Testis (tissue), 3 donors: ENCODE data around the gene ANXA2. TPM values are rescaled to one million over a fixed set of nuclear protein-coding genes. Genes with fewer than 3 reads are reported as not detected.
A peak's percentile ranks its signal among the peaks of the same experiment; 100 is the strongest.

Experiments
- DNase-seq: peaks from one replicate; pipeline ENCODE4 v3.0.0-alpha.2; 2019
- H3K27ac ChIP-seq, 2 donors: fragments of 200-600 bp; sonication (generic); one replicate each; pipeline ENCODE4 v1.5.1; 2019
- H3K27me3 ChIP-seq: fragments of 200-600 bp; sonication (generic); one replicate; pipeline ENCODE4 v1.5.1; 2019
- H3K36me3 ChIP-seq: fragments of 200-600 bp; sonication (generic); one replicate; pipeline ENCODE4 v1.5.1; 2017; ENCODE audit warnings: low read depth; ENCODE audit errors: missing control alignments
- H3K4me1 ChIP-seq: fragments of 200-600 bp; sonication (generic); one replicate; pipeline ENCODE4 v1.5.1; 2019
- H3K4me3 ChIP-seq, 2 donors: fragments of 200-600 bp; sonication (generic); one replicate each; pipeline ENCODE4 v1.5.1; 2017 to 2019
- H3K9me3 ChIP-seq: fragments of 200-600 bp; sonication (generic); one replicate; pipeline ENCODE4 v1.5.1; 2017
- POLR2A ChIP-seq: fragments of 450-650 bp; IDR thresholded peaks from one replicate; pipeline ENCODE4 v1.6.1; 2017; ENCODE audit warnings: antibody characterized with exemption, mild to moderate bottlenecking, moderate library complexity
- WGBS, 2 donors: methylation state at CpG; one replicate each; pipeline ENCODE4 v1.1.5; 2018; 5-methylcytosine and 5-hydroxymethylcytosine counted together
- intact Hi-C: fragments of 100-400 bp; cut with DNase I; formaldehyde crosslinking; loops from one replicate; pipeline ENCODE4 v1.15.1; 2023; ENCODE audit warnings: low total_unique reads
- polyA plus RNA-seq: library from polyadenylated mRNA; stranded (reverse); fragments of 350-450 nt; fragmentation: Illumina TruSeq; extraction: RNeasy Lipid Tissue Mini Kit (QIAGEN cat#74804); gene quantifications from one replicate; pipeline ENCODE4 v1.2.3, GENCODE V29; 2014; ENCODE audit warnings: low read depth, low replicate concordance; ENCODE audit not compliant: insufficient read depth
- total RNA-seq, 2 donors: library from RNA; depleted of rRNA; stranded (reverse); fragments of >200 nt; gene quantifications; one replicate each; pipeline ENCODE4 v1.2.3, GENCODE V29; 2016
- TF ChIP-seq, protein P1 (sequence below), 3 experiments: fragments of 450-650 bp in 2 of 3; fragments of 200-600 bp in 1 of 3; sonication (generic) in 1 of 3; IDR thresholded peaks; one replicate each; pipeline ENCODE4 v1.5.1; 2016 to 2019; ENCODE audit warnings: antibody characterized with exemption in 3 of 3, mild to moderate bottlenecking in 2 of 3, moderate library complexity in 1 of 3

ANXA2 gene
- total and polyA plus RNA-seq, 3 donors from 2014 or later = 199 to 388 (median 226) TPM

DNA sequence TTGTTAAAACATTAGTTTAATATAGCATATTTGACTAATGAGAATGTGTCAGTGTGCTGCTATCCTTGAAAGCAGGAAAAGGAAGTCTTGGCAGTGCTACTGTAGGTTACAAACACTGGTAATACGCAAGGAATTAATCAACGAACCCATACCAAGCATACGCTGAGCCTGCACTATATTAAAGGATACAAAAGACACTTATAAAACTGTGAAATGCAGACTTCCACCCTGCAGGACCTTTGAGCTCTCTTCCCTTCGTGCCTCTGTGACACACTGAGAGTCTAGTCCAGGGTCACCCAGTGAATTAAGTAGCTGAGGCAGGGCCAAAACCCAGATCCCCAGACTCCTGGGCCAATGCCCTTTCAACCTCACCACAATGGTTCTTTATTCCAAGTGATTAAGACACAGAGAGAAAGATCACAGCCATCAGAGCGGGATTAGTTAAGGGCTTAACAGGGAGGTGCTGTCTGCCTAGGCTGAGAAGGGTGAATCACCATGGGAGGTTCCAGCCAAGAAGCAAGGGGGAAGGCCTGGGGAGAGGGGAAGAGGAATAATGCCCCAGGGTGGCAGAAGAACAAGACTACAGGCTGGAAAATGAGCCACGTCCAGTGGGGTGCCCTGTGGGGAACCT, 6.8 kb downstream of the ANXA2 start:
- Histone ChIP-seq H3K4me1 (peaks cover 48% of the 10 kb centered on the region), H3K27ac (peak overlapping the region in 1 of 2 donors; percentile 76), H3K9me3 (no peaks in the 10 kb centered on the region), H3K27me3 (no peaks in the 10 kb centered on the region), H3K4me3 (no peak overlapping the region), H3K36me3 (no peaks in the 10 kb centered on the region)
- DNase-seq = no peak
- 38 to 46% methylated on average over 6 of the region's 6 CpGs for WGBS, 2 donors
- TF ChIP-seq POLR2A = no peak
- TF ChIP-seq, protein P1, sequence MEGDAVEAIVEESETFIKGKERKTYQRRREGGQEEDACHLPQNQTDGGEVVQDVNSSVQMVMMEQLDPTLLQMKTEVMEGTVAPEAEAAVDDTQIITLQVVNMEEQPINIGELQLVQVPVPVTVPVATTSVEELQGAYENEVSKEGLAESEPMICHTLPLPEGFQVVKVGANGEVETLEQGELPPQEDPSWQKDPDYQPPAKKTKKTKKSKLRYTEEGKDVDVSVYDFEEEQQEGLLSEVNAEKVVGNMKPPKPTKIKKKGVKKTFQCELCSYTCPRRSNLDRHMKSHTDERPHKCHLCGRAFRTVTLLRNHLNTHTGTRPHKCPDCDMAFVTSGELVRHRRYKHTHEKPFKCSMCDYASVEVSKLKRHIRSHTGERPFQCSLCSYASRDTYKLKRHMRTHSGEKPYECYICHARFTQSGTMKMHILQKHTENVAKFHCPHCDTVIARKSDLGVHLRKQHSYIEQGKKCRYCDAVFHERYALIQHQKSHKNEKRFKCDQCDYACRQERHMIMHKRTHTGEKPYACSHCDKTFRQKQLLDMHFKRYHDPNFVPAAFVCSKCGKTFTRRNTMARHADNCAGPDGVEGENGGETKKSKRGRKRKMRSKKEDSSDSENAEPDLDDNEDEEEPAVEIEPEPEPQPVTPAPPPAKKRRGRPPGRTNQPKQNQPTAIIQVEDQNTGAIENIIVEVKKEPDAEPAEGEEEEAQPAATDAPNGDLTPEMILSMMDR (IDR thresholded peaks at IDR 0.05) = no peak
- intact Hi-C loops = no loop called here

- 75 to 83% methylated on average over 6 of the region's 6 CpGs for WGBS, 2 donors
- Histone ChIP-seq H3K9me3 (no peaks in the 10 kb centered on the region), H3K36me3 (no peaks in the 10 kb centered on the region), H3K27ac (peak overlapping the region in 1 of 2 donors; percentile 16), H3K4me3 (no peak overlapping the region), H3K27me3 (no peaks in the 10 kb centered on the region), H3K4me1 (peaks cover 48% of the 10 kb centered on the region)
- TF ChIP-seq, protein P1 (IDR thresholded peaks at IDR 0.05) = no peak
- TF ChIP-seq POLR2A = no peak
- no peak for DNase-seq
- intact Hi-C loops = no loop called here
Observed at GRCh38 chr15:60390231-60390630, 7.6 kb downstream of the ANXA2 start.

DNA sequence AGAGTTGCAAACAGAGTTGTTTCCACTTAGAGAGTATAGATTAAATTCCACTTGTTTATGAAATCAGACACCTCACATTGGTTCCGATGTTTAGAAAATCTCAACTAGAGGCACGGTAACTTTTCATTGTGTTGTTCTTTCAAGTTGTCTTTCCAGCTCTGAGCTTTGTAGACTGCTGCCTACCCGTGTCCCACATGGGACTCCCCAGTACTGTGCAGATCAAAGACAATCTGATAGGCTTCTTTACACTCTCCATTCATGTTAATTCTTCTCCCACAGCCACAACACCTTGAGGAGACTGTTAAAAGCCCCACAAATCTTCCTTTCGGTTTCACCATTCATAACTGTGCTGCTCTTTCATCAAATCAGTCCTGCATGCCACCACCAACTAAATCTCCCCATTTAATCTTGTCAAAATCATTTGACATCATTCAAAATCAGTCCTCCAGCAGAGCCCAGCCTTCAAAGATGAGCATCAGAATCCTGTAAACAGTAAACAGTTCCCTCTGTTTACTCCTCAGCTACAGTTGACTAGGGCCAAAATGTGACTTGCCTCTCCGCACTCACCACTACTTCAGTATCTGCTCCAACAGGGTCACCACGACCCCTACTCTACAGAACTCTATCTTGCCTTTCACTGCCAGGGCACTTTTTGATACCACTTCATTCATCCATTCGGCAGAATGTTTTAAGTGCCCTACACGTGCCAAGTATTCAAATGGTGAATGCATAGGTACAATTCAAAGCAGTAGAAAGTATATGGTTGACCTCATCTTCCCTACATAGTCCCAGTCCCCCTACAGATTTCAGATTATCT, 8.3 kb downstream of the ANXA2 start:
- Histone ChIP-seq H3K27me3 (no peaks in the 10 kb centered on the region), H3K36me3 (no peaks in the 10 kb centered on the region), H3K27ac (peak overlapping the region in 1 of 2 donors; percentile 16), H3K4me3 (no peak overlapping the region), H3K4me1 (peaks cover 42% of the 10 kb centered on the region), H3K9me3 (no peaks in the 10 kb centered on the region)
- intact Hi-C loops = no loop called here
- 55 to 64% methylated on average over 8 of the region's 8 CpGs for WGBS, 2 donors
- TF ChIP-seq, protein P1 (IDR thresholded peaks at IDR 0.05) = no peak
- no peak for TF ChIP-seq POLR2A
- no peak for DNase-seq

- Histone ChIP-seq H3K4me3 (no peak overlapping the region), H3K36me3 (no peaks in the 10 kb centered on the region), H3K9me3 (no peaks in the 10 kb centered on the region), H3K27ac (no peak overlapping the region), H3K27me3 (no peaks in the 10 kb centered on the region), H3K4me1 (peaks cover 21% of the 10 kb centered on the region)
- intact Hi-C loops = no loop called here
- no peak for DNase-seq
- TF ChIP-seq, protein P1 (IDR thresholded peaks at IDR 0.05) = no peak
- no peak for TF ChIP-seq POLR2A
- 85 to 95% methylated on average over 1 of the region's 1 CpG for WGBS, 2 donors
Observed at GRCh38 chr15:60387321-60387720, 10.5 kb downstream of the ANXA2 start.
